ENCODE measurements around the gene TCHP.

DNA sequence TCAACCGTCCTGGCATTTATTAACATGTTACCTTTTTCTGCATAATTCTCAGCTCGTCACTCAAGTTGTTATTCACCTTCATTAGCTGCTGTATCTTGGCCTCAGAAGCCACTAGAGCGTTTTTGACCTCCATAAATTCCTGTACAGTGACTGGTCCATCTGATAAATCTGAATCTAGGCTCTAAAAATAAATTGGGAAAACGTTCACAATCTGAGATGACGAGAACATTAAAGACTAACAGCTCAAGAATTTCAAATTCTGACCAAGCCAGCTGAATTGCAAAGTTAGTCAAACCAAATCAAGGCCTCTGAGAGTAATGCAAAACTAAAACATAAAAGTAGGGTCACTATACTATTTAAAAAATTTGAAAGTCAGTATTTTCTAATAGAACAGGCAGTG, 51.1 kb downstream of the TCHP start:
- TF ChIP-seq, protein P1, sequence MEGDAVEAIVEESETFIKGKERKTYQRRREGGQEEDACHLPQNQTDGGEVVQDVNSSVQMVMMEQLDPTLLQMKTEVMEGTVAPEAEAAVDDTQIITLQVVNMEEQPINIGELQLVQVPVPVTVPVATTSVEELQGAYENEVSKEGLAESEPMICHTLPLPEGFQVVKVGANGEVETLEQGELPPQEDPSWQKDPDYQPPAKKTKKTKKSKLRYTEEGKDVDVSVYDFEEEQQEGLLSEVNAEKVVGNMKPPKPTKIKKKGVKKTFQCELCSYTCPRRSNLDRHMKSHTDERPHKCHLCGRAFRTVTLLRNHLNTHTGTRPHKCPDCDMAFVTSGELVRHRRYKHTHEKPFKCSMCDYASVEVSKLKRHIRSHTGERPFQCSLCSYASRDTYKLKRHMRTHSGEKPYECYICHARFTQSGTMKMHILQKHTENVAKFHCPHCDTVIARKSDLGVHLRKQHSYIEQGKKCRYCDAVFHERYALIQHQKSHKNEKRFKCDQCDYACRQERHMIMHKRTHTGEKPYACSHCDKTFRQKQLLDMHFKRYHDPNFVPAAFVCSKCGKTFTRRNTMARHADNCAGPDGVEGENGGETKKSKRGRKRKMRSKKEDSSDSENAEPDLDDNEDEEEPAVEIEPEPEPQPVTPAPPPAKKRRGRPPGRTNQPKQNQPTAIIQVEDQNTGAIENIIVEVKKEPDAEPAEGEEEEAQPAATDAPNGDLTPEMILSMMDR (conservative IDR thresholded peaks at IDR 0.05; ENCODE audit: low read length): no peak
- TF ChIP-seq EZH2phosphoT487 (IDR thresholded peaks at IDR 0.05; ENCODE audit: borderline replicate concordance): no peak
